Measurements from ENCODE around the gene PLOD1.

GRCh38 chr1:11985851-11986250, 51.3 kb downstream of the PLOD1 start:
- TF ChIP-seq, protein P1, sequence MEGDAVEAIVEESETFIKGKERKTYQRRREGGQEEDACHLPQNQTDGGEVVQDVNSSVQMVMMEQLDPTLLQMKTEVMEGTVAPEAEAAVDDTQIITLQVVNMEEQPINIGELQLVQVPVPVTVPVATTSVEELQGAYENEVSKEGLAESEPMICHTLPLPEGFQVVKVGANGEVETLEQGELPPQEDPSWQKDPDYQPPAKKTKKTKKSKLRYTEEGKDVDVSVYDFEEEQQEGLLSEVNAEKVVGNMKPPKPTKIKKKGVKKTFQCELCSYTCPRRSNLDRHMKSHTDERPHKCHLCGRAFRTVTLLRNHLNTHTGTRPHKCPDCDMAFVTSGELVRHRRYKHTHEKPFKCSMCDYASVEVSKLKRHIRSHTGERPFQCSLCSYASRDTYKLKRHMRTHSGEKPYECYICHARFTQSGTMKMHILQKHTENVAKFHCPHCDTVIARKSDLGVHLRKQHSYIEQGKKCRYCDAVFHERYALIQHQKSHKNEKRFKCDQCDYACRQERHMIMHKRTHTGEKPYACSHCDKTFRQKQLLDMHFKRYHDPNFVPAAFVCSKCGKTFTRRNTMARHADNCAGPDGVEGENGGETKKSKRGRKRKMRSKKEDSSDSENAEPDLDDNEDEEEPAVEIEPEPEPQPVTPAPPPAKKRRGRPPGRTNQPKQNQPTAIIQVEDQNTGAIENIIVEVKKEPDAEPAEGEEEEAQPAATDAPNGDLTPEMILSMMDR (IDR thresholded peaks at IDR 0.05; ENCODE audit: poor library complexity, severe bottlenecking), result no peak
- TF ChIP-seq POLR2AphosphoS5 (IDR thresholded peaks at IDR 0.05) (no peak), EZH2 (IDR thresholded peaks at IDR 0.05; ENCODE audit: borderline replicate concordance, insufficient read depth, low read length, poor library complexity, severe bottlenecking) (no peak)
- TF ChIP-seq, protein P2, sequence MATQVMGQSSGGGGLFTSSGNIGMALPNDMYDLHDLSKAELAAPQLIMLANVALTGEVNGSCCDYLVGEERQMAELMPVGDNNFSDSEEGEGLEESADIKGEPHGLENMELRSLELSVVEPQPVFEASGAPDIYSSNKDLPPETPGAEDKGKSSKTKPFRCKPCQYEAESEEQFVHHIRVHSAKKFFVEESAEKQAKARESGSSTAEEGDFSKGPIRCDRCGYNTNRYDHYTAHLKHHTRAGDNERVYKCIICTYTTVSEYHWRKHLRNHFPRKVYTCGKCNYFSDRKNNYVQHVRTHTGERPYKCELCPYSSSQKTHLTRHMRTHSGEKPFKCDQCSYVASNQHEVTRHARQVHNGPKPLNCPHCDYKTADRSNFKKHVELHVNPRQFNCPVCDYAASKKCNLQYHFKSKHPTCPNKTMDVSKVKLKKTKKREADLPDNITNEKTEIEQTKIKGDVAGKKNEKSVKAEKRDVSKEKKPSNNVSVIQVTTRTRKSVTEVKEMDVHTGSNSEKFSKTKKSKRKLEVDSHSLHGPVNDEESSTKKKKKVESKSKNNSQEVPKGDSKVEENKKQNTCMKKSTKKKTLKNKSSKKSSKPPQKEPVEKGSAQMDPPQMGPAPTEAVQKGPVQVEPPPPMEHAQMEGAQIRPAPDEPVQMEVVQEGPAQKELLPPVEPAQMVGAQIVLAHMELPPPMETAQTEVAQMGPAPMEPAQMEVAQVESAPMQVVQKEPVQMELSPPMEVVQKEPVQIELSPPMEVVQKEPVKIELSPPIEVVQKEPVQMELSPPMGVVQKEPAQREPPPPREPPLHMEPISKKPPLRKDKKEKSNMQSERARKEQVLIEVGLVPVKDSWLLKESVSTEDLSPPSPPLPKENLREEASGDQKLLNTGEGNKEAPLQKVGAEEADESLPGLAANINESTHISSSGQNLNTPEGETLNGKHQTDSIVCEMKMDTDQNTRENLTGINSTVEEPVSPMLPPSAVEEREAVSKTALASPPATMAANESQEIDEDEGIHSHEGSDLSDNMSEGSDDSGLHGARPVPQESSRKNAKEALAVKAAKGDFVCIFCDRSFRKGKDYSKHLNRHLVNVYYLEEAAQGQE (IDR thresholded peaks at IDR 0.05; ENCODE audit: borderline replicate concordance), result no peak
